Transverse colon (tissue), 4 donors: ENCODE data around the gene WWC1. TPM values are rescaled to one million over a fixed set of nuclear protein-coding genes. Genes with fewer than 3 reads are reported as not detected.

ENCODE experiments used
- DNase-seq: peaks from one replicate; pipeline ENCODE4 v3.0.0-alpha.2; 2019
- H3K27ac ChIP-seq, 4 donors: fragments of 200-600 bp; sonication (generic); 2 replicates each; pipeline ENCODE4 v1.5.1; 2016 to 2018; ENCODE audit warnings: inconsistent platforms in 4 of 4
- H3K27me3 ChIP-seq: fragments of 200-600 bp; sonication (generic); 2 replicates; pipeline ENCODE4 v1.5.1; 2017; ENCODE audit warnings: inconsistent platforms
- H3K36me3 ChIP-seq, 4 donors: fragments of 200-600 bp; sonication (generic); 2 replicates each; pipeline ENCODE4 v1.5.1; 2017 to 2019; ENCODE audit warnings: inconsistent platforms in 4 of 4
- H3K4me1 ChIP-seq, 4 donors: fragments of 200-600 bp; sonication (generic); 2 replicates each; pipeline ENCODE4 v1.5.1; 2017 to 2020; ENCODE audit warnings: inconsistent platforms in 4 of 4
- H3K4me3 ChIP-seq, 4 donors: fragments of 200-600 bp; sonication (generic); 1 replicate in 1 of 4; 2 replicates in 3 of 4; pipeline versions ENCODE4 v1.5.1 to v1.6.1; 2017 to 2019; ENCODE audit warnings: inconsistent platforms in 4 of 4
- H3K9me3 ChIP-seq, 2 donors: fragments of 200-600 bp; sonication (generic); 2 replicates each; pipeline ENCODE4 v1.5.1; 2017 to 2019; ENCODE audit warnings: inconsistent platforms in 2 of 2
- CTCF ChIP-seq, 5 experiments: fragments of 200-600 bp in 3 of 5; fragments of 450-650 bp in 2 of 5; sonication (generic) in 3 of 5; IDR thresholded peaks; 1 replicate in 2 of 5; 2 replicates in 3 of 5; pipeline ENCODE4 v1.5.1; 2016 to 2017; ENCODE audit warnings: antibody characterized with exemption in 5 of 5, inconsistent platforms in 3 of 5, mild to moderate bottlenecking in 2 of 5, moderate library complexity in 1 of 5
- EP300 ChIP-seq: sonication (generic); formaldehyde crosslinking; IDR thresholded peaks from one replicate; pipeline ENCODE4 v1.6.1; 2017; ENCODE audit warnings: antibody characterized with exemption, low read depth
- POLR2A ChIP-seq: fragments of 450-650 bp; IDR thresholded peaks from one replicate; pipeline ENCODE4 v1.6.1; 2016; ENCODE audit warnings: antibody characterized with exemption, mild to moderate bottlenecking, moderate library complexity
- POLR2AphosphoS5 ChIP-seq, 3 donors: sonication (generic); formaldehyde crosslinking; IDR thresholded peaks; one replicate each; pipeline ENCODE4 v1.6.1; 2016; ENCODE audit warnings: antibody characterized with exemption in 3 of 3
- WGBS, 2 donors: methylation state at CpG; one replicate each; pipeline ENCODE4 v1.1.5; 2018; ENCODE audit warnings: low coverage in 1 of 2; 5-methylcytosine and 5-hydroxymethylcytosine counted together
- in situ Hi-C, 4 donors: fragments of 200-750 bp; cut with MboI; loops; one replicate each; pipeline versions ENCODE4 v1.15.0 to v1.15.1; 2017; ENCODE audit warnings: low sequenced_read_pairs in 3 of 4, low pct_ligation_motif_present in 1 of 4, low pct_unique_long_range_greater_than_20kb in 1 of 4
- intact Hi-C: fragments of 100-400 bp; cut with DNase I; formaldehyde crosslinking; loops from one replicate; pipeline ENCODE4 v1.15.1; 2023; ENCODE audit warnings: low total_unique reads
- total RNA-seq, 4 donors: library from RNA; depleted of rRNA; stranded (reverse); fragments of >200 nt; gene quantifications; one replicate each; pipeline ENCODE4 v1.1.0, GENCODE V29; 2016

WWC1 gene
- total RNA-seq, 4 donors from 2014 or later: 10.1 to 34.8 (median 16.8) TPM

- H3K27ac ChIP-seq: peak overlapping the region in 2 of 4 donors; percentile 37 to 64
Observed at GRCh38 chr5:168270476-168270875, 21.0 kb upstream of the WWC1 start.

DNA sequence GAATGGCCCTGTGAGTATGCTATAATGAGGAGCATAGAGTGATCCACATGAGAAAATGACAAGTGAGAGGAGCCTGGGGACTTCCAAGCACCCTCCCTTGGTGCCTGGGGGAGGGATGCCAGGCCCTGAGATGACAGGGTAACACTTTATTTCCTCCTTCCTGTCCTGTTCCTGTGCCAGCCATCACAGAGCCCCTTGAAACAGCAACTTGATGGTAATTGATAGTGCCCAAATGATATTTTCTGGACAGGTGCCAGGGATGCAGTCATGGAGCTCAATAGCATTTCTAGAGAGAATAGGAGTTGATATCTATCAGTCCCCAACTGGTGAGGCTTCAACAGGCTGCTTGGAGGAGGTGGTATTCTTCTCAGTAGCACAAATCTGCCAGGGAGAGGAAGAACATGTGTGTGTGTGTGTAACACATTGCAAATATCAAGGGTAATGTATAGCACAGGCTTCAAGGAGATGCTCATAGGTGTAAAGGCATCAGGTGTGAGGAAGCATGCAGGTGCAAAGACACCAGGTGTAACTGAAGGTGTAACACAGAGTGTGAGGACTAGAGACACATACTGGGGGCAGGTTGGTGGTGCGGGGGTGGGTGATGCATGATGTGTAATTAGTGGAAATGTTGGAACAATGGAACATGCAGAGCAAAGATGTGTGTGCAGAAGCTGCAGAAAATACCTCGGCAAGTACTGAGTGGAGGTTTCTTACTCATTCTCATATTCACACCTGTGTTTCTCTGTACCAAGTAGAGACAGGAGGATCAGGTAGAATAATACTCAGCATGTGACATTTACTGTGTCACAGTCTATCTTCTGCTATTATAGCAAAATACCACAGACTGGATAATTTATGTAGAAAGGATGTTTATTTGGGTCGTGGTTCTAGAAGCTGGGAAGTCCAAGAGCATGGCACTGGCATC, 18.1 kb upstream of the WWC1 start:
- in situ Hi-C loops: loop anchor here in 1 of 4 donors (25.0 kb wide), 1 partner anchor 164 kb away; no protein-coding TSS in a partner anchor
- no peaks in the 10 kb centered on the region for H3K36me3 ChIP-seq
- H3K4me3 ChIP-seq: no peak overlapping the region
- peaks cover 10 to 23% (median 13%) of the 10 kb centered on the region in 4 donors for H3K4me1 ChIP-seq
- no peak for DNase-seq
- no peaks in the 10 kb centered on the region for H3K9me3 ChIP-seq
- no peak overlapping the region for H3K27ac ChIP-seq
- TF ChIP-seq POLR2A (no peak), CTCF (IDR thresholded peaks at IDR 0.05) (no peak), EP300 (no peak), POLR2AphosphoS5 (IDR thresholded peaks at IDR 0.05) (no peak)
- intact Hi-C loops: no loop called here
- no peaks in the 10 kb centered on the region for H3K27me3 ChIP-seq
- 73 to 82% methylated on average over 3 of the region's 3 CpGs for WGBS, 2 donors

More at GRCh38 chr5:168270476-168270875, 21.0 kb upstream of the WWC1 start:
- Histone ChIP-seq H3K4me1 (peaks cover 10 to 23% (median 13%) of the 10 kb centered on the region in 4 donors), H3K27me3 (no peaks in the 10 kb centered on the region), H3K36me3 (no peaks in the 10 kb centered on the region), H3K4me3 (no peak overlapping the region), H3K9me3 (no peaks in the 10 kb centered on the region)
- 62% methylated on average over 3 of the region's 3 CpGs; no CpG with 5 or more reads in 1 of the 2 donors for WGBS, 2 donors
- in situ Hi-C loops: loop anchor here in 1 of 4 donors (25.0 kb wide), 1 partner anchor 167 kb away; no protein-coding TSS in a partner anchor
- DNase-seq: peak; percentile 21
- intact Hi-C loops: no loop called here
- no peak for TF ChIP-seq POLR2A
- no peak for TF ChIP-seq CTCF (IDR thresholded peaks at IDR 0.05)

- in situ Hi-C loops: loop anchor here in 1 of 4 donors (25.0 kb wide), 1 partner anchor 163 kb away; no protein-coding TSS in a partner anchor
- DNase-seq: no peak
- H3K27ac ChIP-seq: no peak overlapping the region
- H3K9me3 ChIP-seq: no peaks in the 10 kb centered on the region
- WGBS, 2 donors: 91 to 100% methylated on average over 1 of the region's 1 CpG
- H3K4me1 ChIP-seq: peaks cover 10 to 13% (median 10%) of the 10 kb centered on the region in 4 donors
- no peak for TF ChIP-seq POLR2A
- TF ChIP-seq EP300: no peak
- TF ChIP-seq POLR2AphosphoS5 (IDR thresholded peaks at IDR 0.05): no peak
- no peak for TF ChIP-seq CTCF (IDR thresholded peaks at IDR 0.05)
- H3K36me3 ChIP-seq: no peaks in the 10 kb centered on the region
- intact Hi-C loops: no loop called here
- no peaks in the 10 kb centered on the region for H3K27me3 ChIP-seq
- H3K4me3 ChIP-seq: no peak overlapping the region
Observed at GRCh38 chr5:168274406-168274805, 17.0 kb upstream of the WWC1 start.

DNA sequence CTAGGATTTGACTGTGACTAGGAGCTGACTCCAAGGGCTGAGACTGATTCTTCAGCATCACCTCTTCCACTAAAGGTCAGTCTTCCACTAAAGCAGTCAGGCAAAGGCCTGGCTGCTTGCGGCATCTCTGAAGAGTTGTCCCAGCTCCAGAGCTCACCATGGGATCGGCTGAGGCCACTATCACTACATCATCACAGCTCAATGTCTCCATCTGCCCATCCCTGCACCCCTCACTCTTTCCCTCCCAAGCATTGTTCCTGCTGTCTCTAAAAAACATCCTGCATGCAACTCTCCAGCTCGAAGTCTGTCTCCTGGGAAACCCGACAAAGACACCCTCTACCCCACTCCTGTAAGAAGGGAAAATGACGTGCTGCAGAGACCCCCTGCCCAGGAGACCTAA, 15.5 kb upstream of the WWC1 start:
- Histone ChIP-seq H3K27ac (no peak overlapping the region), H3K4me3 (no peak overlapping the region), H3K9me3 (no peaks in the 10 kb centered on the region), H3K4me1 (no peaks in the 10 kb centered on the region), H3K27me3 (no peaks in the 10 kb centered on the region), H3K36me3 (no peaks in the 10 kb centered on the region)
- in situ Hi-C loops: loop anchor here in 1 of 4 donors (25.0 kb wide), 1 partner anchor 386 kb away; no protein-coding TSS in a partner anchor
- no peak for TF ChIP-seq POLR2A
- no peak for TF ChIP-seq CTCF (IDR thresholded peaks at IDR 0.05)
- no peak for TF ChIP-seq EP300
- TF ChIP-seq POLR2AphosphoS5 (IDR thresholded peaks at IDR 0.05): no peak
- no peak for DNase-seq
- 76% methylated on average over 5 of the region's 5 CpGs; no CpG with 5 or more reads in 1 of the 2 donors for WGBS, 2 donors
- intact Hi-C loops: no loop called here
